Hindlimb muscle (tissue), 1 donor: ENCODE data around the gene MAML2. TPM values are rescaled to one million over a fixed set of nuclear protein-coding genes. Genes with fewer than 3 reads are reported as not detected.
"Not testable (repeated sequence)": the region's sequence is repeated elsewhere in the genome, so short reads cannot be mapped to it uniquely, and the experiment has no call there.

ENCODE experiments used
- DNase-seq: peaks from one replicate; pipeline ENCODE4 v3.0.0-alpha.2; 2013
- polyA plus RNA-seq: library from polyadenylated mRNA; unstranded; fragments of 120-200 nt; gene quantifications from one replicate; pipeline ENCODE4 v1.2.1, GENCODE V29; 2013; ENCODE audit not compliant: insufficient read length

Gene MAML2
- polyA plus RNA-seq, 1 donor: 5.7 TPM

DNA sequence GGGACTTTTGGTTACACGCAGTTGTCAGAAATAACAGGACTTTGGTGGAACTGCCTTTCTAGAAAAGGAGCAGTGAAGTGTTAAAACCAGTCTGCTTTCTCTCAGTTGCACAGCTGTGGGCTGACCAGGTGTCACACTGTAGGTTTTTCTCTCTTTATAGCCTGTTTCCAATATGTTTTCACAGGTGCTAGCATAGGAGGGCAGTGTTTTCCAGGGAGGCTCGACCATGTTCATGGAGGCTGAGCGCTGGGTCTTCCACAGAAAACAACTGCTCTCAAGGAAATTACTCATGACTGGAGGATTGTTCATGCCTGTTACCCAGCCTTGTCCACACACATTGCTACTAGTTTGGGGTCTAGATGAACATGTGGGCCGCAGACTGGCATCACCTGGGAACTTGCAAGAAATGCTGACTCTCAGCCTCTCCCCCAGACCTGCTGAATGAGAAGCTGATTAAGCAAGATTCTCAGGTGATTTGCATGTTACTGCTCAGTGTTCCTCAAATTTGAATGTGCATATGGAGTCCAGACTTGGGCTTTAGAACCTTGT, 157.7 kb downstream of the MAML2 start:
- no peak for DNase-seq

GRCh38 chr11:96180937-96181336, 162.1 kb downstream of the MAML2 start:
- DNase-seq: not testable (repeated sequence)

- no peak for DNase-seq
Observed at GRCh38 chr11:96180341-96180740, 162.7 kb downstream of the MAML2 start.

DNA sequence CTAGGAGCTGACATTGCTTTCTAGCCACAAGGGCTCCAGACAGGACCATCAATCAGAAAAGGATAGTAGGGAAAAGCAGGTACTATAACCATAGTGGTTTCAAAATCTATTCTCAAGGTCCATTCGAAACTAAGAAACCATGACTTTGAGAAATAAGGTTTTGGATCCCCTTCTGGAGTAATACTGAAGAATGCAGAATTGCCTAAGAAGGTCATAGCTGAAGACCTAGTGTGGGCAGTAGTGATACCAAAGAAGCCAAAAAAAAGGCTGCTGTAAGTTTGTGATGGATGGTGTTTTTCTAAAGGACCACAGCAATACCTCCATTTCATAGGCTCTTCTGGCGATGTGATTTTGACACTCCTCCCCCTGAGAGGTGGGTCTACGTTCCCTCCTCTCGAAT, 163.1 kb downstream of the MAML2 start:
- no peak for DNase-seq

DNA sequence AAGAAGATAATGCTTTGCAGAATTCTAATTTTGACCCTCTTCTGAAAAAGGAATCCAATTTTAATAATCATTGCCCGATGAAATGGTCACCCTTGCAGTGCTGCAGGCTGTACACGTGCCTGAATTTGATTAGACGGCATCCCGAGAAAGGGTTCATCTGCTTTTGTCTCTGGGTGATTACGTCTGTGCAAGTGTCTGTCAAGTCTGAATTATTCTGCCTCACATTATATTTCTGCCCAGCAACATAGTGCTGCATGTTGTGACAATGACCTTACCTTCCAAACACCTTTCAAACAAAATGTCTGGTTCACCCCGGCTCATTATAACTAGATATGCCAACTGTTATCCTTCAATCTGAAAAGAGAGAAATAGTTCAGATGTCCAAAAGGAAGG, 164.1 kb downstream of the MAML2 start:
- no peak for DNase-seq

DNA sequence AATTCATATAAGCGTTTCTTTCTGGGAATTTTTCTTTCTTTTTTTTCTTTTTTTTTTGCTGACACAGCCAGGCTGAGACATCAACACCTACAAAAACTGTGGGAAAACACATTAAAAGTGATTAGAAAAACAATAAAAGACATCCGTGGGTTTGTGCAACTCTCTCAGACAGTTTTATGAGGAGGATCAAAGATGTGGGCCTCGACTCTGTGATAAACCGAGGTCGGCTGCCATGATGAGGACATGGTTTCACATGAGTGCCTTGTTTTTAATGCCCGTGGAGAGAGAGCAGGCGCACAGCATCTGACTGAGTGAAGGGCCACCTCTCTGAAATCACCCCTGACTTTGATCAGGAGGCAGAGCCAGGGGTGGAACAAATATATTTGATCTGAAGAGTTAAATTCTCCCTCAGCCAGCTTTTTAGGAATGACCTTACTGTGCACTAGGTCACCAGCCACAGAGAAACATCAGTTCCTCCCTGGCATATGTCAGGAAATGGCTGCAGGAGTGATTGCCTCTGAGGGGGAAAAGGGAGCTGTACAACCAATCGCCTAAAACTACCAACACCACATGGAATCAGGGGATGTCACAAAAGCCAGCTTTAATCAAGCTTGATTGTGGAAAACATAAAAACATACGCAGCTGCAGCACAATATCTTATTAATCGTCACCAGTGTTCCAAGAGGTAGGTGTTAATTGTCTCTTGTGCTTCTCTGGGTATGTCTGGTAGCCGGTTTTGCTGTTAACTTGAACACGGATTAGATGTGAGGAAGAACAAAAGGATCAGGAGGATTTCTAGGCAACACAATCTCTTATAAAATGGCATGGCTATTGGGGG, 164.7 kb downstream of the MAML2 start:
- DNase-seq: no peak

DNA sequence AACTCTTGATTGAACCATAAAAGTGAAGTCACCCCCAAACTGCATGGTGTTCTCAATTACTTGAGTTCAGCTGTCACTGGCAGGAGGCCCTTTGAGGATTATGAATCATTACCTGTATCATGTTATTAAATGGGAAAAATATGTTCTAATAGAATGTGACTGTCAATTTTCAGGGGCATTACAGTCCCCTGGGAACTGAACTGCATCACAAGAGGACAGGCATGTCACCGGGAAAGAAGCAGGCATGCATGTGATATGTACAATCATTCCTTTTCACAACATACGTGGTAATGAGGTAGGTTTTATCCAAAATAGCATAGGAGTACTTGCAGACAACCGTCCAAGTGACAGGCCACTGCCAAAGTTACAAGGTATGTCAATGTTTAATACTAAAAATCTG, 165.8 kb downstream of the MAML2 start:
- no peak for DNase-seq

- DNase-seq: no peak
Observed at GRCh38 chr11:96173906-96174305, 169.1 kb downstream of the MAML2 start.

GRCh38 chr11:96173422-96173821, 169.6 kb downstream of the MAML2 start:
- DNase-seq: no peak

DNA sequence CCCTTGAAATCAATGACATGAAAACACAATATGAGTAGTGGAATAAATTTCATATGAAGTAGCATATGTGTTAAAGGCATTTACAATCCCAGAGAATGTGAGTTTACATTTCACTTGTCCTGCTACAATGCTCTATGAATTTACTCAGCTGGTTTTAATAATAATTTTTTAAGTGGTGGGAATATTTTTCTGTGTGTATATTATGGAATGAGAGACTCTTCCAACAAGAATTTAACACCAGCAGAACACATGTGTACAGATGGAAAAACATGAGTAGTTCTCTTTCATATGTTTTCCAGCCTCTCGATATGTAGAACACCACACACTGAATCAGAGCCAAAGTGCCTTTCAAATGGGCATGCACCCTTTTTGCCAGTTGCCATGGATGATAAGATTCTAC, 170.4 kb downstream of the MAML2 start:
- DNase-seq: no peak

DNA sequence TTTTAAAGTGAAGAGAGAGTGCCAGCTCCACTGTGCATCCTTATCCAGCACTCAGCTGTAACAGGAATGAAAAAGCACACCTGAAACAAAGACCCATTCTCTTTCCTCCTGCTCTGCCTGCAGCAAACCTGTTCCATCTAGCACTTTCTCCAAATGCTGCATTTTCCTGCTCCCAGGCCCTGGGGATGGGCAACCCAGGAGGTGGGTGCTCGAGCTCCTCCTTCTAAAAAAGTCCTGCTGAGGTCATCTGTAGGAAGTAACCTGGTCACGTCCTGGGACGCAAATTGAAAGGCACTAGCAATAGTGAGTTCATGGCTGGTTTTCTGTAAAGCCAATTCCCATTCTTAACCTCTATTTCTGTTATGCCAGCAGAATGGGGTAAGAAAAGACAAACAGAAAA, 173.7 kb downstream of the MAML2 start:
- DNase-seq: no peak

GRCh38 chr11:96168623-96169022, 174.4 kb downstream of the MAML2 start:
- DNase-seq: no peak

DNA sequence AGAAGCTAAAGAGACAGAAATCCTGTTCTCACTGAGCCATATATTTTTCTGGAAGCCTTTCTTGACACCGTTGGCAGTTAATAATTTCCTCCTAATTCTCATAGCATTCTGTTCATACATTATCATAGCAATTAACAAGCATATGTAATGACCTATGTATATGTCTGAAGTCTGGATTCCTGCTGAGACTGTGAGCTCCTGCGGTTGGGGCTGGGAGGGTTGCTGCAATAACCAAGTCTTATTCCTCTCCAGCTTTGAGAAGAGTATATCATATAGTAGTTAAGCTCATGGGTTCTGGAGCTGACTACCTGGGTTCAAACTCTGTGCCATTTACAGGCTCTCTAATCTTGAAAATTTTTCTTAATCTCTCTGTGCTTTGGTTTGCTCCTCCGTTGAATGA, 175.2 kb downstream of the MAML2 start:
- no peak for DNase-seq

DNA sequence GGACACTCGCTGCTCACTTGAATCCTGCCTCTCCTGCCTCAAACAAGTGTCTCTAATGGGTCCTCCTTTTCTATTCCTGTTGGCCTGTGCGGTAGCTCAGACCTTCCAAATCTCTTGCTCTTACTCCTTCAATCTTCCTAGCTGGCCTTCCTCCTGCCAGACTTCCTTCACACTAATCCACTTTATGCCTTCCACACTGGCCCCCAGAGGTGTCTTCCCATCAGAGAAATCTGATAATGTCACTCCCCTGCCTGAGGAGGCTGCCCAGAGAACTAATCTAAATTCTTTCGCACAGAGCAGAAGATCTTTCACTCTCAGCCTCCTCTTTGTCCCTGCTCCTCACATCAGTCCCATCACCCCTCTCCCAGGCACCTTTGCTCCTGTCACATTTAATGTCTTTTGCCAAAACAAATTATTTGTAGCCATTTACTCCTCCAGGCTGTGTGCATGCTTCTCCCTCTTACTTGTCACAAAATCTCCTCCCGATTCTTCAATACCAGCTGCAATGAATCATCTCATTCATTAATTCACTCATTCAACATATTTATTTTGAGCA, 175.7 kb downstream of the MAML2 start:
- DNase-seq: no peak

DNA sequence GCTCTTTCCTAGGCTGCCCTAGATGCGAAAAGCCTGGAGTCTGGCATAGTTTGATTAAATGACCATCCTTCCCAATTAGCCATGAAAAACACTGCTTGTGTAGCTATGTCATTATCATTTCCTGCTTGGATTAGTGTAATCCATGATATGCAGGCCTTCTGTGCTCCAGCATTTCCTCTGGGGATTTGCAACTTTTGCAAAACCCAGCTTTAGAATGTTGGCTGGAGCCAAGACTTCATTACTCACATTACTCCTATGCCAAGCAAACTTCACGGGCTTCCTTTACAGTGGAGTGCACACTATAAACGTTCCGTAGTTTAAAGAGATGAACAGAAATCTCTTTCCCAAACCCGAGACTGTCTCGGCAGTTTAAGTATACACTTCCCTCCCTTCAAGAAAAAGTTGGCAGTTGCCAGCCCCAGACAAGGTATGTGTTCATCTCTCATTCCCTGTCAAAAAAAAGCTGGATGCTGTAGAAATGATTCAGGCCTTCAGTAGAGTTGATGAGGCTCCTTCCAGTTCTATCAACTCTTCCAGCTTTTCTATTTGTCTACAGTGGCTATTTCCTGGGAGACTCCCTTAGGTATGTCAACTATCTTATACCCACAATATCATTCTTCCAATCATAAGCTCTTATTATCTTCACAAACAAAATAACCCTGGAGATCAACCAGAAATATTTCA, 180.0 kb downstream of the MAML2 start:
- peak; percentile 57 for DNase-seq

DNA sequence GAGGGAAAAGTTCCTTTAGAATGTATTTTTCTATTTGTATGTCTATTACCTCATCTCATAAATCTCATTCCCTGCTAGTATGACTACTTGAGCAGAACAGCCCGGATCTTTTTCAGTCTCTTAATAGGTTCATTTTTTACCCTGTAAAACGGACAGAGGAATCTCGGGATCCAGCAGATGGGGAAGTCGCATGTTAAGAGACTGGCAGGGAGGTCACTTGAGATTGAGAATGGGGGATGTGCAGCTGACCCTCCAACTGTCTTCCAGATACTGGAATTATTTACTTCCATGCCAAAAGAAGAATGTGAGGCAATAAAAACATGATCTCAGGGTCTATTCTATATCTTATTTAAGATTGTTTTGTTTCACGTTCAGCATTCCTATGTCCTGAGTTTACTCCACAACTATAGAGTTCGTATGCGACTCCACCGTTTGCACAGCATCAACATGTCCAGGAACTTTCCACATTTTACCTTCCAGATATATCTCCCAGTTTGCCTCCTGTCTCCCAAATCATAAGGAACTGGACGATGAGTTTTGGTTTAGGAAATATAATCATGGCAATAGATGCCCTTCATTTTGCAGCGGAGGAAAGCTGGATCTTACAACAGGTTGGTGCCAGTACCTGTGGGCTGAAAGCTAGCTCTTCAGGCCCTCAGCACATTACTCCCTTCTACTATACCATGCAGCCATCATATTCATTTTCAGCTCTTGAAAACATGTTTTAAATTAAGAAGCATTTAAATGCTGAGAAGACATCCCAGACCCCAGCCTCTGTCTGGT, 181.5 kb downstream of the MAML2 start:
- no peak for DNase-seq

DNA sequence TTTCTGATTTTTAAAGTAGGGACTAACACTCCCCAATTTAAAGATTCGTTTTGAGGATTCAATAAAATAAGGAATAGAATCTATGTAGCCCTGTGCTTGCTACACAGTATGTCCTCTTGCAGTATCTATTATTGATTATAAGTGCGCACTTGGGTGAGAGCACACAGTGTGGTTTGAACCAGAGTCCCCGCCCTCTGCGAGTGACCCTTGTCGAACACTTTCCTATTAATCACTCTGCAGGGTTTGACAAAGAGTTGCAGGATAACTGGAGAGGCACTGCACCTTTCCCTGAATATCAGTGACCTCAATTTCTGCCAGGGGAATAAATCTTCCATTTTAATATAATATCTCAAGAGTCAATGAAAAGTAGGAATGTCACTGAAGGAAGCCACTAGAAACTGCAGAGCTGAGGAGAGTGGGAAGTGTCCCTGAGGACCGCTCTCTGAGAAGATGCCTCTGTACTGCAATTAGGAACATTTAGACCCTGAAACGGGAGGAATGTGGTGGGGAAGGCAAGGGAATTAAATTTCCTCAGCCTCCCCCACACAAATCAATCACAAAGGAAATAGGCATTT, 182.2 kb downstream of the MAML2 start:
- no peak for DNase-seq

DNA sequence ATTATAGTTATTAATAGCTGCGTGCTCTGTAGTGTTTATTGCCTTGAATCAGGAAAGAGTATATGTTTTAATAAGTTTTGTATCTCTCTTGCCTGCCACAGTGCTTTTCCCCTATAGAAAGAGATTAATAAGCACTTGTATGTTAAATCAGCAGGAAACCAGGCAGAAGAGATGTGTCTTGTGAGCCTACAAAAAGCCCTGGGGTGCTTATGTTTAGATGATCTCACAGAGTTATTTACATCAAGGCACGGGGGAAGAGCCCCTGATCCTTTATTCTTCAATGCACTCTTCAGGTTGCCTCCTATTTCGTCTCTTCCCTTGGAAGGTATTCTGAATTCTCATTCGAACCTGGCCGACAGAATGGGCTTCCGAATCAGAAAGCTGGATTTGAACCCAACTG, 183.0 kb downstream of the MAML2 start:
- no peak for DNase-seq

DNA sequence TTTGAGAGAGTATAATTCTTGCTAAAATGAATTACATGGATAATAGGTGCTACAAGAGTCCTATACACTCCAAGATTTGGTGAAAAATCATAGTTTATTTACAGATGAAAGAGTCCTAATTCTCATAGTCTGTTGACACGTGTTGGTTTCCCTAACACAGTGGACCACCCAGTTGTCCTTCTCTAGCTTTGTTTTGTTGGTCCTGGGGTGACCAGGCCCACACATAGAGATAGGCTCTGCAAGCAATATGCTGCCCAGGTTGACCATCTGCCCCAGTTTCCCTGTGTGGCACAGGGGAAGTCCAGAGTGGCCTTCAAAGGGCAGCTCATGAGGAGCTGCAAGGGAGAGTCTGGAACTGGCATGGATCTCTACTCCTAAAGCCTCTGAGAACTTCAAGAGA, 184.9 kb downstream of the MAML2 start:
- DNase-seq: no peak

- DNase-seq: no peak
Observed at GRCh38 chr11:96157517-96157873, 185.5 kb downstream of the MAML2 start.

- no peak for DNase-seq
Observed at GRCh38 chr11:96156379-96156722, 186.6 kb downstream of the MAML2 start.

- peak; percentile 82 for DNase-seq
Observed at GRCh38 chr11:96155627-96156378, 187.2 kb downstream of the MAML2 start.
